ENCODE measurements around the gene KMT2C.
A peak's percentile ranks its signal among the peaks of the same experiment; 100 is the strongest.

Gene KMT2C

DNA sequence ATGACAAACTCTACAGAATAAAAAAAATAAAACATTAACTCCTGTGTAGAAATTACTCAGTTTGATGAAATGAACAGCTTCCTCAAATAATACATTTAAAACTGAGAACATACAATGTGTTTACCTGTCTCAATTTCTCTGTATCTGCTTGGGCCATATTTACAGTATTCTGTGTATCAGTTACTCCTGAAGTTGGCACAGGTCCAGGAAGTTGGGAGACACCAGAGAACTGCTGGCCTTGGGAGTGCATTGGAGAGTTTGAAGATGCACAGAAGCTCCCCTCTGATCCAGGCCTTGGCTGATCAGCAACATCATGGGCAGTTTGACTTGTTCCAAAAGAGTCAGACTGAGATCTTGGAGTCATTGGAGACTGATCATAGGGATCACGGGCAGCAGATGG, 255.2 kb downstream of the KMT2C start:
- DNase-seq: no peak

DNA sequence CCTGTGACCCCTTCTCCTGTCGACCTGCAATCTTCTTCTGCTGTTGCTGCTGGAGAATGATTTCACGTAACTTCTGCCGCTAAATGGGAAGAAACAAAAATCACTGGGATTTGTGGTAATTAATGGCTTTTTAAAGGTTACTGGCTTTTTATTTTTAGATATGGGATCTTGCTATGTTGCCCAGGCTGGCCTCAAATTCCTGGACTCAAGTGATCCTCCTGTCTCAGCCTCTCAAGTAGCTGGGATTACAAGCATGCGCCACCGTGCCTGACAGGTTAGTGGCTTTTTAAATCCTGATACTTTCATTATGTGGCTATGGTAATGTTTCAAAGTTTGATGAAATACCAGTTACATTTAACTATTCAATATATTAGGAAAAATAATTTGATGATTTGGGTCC, 255.8 kb downstream of the KMT2C start:
- no peak for DNase-seq

DNA sequence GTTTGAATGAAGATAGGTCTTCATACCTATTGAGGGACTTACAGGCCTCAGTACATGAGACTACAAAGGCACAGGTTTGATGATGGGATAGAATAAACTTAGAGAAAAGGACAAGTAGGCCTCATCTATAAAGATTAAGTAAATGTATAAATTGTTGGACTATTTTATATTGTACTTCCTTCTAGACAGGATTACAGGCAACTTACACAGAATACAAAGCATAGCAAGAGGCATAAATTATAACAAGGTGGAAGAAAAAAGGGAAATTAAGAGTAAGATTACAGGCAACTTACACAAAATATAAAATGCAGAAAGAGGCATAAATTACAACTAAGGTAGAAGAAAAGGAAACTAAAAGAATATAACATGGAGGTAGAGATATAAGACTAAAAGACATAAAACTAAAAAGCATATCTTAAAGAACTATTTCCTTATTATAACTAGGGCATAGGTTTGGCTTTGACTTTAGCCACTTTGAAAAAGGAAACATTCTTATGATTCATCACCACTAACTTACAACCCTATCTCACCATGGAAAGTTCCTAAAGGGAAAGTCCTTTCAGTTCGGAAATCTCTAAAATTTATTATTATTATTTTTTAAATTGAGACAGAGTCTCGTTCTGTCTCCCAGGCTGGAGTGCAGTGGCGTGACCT, 257.3 kb downstream of the KMT2C start:
- DNase-seq: no peak

- no peak for DNase-seq
Observed at GRCh38 chr7:152177681-152178404, 258.0 kb downstream of the KMT2C start.

DNA sequence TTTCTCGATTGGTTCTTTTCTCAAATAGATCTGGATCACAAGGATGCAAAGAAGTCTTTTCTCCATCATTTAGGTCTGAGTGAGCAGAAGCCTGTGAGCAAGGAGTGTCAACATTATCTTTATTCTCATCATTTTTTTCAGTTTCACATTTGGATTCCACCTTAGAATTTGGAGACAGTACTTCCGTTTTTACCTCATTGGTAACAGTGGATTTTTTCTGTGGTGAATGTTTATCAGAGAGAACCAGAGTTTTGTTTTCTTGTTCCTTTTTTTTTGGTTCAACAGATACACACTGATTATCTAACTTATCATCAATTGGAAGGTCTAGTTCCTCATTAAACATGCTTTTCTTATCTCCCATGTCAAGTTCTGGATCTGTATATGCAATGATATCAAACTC, 259.0 kb downstream of the KMT2C start:
- DNase-seq: peak; percentile 11

DNA sequence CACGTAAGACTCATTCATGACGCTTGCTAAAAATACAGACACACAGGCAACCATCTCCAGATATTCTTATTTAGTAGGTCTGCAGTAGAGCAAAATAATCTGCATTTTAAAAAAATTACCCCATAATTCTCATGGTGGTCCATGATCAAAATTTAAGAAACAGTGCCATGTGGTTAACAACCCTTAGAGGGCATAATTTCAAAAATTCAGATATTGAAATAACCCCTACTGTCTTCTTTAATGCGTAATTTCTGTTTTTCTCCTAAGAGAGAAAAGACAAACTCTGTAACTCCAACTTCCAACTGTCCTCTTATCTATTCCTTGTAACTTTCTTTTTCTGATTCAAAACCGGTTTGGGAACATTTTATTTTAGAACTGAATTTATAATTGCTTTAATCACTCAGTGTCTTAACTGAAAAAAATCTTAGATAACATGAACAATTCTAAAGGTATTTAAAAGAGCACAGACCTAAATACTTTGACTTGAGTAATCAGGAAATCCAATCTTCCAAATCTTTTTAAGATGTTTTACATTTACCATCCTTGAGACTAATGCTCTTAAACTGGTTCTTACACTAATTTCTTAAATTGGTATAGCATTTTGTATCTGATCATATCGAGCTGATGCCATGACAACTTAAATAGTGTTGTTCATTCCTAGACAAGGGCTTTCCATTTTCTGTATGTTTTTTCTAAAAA, 262.3 kb downstream of the KMT2C start:
- DNase-seq: no peak

DNA sequence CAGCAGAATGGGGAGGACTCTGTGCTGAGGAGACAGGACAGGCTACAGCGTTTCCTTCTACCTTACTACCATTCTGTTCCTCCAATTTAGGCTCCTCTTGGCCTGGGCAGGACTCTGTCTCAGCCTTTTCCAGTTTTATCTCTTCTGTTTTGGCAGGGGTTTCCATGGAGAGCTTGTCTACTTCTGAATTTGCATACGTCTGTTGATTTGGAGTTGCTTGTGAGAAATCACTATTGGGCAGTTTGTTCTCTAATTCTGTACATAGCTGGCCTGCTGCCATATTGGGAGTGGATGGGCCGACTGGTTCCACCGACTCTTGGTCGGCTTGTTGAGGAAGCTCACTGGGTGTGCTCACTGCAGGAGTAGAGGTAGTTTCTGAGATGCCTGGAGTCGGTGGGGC, 273.5 kb downstream of the KMT2C start:
- no peak for DNase-seq

- DNase-seq: no peak
Observed at GRCh38 chr7:152161171-152161570, 274.6 kb downstream of the KMT2C start.

DNA sequence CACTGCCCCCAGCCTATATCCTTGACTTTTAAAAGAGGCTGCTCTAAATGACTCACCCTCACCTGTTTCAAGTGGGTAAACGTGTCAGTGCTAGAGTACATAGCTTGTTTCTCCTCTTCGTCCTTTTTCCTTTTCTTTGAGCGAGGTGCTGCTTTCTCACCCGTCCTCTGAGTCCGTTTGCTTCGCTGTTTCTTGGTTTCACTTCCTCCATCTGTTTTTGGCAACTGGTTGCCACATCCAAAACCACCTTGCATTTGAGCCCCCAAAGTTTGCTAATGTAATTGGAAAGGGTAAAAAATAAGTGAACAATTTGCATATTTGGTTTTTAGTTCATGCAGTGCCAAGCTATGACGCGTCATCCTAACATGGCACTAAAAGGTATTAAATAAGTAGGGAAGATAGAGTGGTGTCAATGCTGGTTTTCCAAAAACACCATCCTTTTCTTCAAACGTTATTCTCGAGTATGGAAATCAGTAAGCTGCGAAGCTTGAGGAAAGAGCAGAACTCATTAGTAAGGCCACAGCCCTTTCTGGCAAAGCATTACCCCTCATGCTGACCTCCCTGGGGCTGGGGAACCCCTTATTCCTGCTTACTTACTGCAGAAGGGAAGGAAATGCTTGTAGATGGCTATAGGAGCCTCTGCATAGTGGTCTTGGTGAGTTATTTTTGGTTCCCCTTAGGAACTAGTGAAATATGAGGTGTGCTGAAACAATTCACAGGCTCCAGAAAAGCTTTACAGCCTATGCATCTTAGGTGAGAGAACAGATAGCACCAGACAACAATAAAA, 276.8 kb downstream of the KMT2C start:
- DNase-seq: peak; percentile 44

DNA sequence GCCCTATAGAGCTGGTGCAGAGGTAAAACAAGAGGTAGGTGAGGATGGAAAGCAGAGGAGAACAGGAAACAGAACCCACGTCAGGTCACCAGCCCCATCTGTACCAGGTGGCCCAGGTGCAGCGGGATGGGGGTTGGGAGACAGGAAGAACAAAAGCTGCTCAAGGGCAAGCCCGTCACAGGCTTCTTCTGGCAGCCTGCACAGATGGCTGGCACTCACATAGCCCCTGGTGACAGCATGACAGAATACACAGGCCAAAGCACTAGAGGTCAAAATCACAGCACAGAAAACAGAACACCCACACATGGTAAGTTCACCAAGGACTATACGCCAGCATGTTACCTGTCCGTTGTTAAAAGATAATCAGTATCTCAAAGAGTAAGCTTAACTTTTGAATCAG, 283.5 kb downstream of the KMT2C start:
- DNase-seq: no peak

DNA sequence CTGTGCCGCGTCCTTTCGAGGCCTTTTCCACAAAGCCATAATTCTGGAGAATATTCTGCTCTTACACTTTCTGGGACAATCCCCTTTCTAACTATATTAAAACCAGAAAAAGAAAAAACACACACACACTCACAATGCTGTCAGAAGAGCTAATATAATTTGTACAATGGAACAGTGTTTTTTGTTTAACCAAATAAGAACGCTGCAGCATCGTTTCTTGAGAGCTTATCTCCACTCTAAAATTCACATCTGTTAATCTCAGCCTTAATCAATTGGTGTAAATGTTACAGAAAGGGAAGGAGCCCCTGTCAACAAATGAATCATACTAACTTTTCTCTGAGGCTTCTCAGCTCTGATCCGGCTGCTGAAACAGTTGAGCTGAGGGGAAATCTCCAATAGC, 286.4 kb downstream of the KMT2C start:
- DNase-seq: no peak

GRCh38 chr7:152148706-152149105, 287.1 kb downstream of the KMT2C start:
- no peak for DNase-seq

- DNase-seq: peak; percentile 27
Observed at GRCh38 chr7:152145853-152146466, 289.8 kb downstream of the KMT2C start.

DNA sequence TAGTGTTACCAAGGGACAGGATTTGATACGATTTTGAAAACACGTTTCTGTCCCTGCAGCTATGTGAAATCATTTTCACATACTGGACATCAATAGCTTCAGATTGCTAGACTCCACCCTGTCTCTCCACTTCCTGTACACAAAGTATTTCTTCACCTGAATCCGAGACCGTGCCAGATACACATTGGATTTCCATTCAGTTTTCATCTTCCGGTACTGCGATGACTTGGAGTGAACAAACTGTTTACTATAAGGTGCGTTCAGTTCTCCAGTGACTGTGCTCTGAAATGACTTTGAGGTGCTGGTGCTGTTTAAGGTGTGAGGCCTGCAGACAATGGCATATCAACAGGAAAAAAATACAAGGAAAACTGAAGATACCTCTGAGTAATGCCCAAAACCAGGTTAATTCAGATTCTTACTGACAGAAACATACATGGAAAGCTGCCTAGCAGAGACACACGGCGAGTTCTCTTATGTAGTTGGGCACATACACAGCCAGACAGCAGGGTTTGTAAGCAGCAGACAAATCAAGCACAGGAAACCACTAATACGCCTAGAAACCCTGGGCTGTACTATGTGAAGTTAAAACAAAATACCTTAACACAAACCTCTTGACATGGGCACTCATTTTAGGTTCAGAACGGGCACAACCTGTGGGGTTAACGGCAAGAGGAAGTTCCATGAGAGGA, 291.1 kb downstream of the KMT2C start:
- DNase-seq: no peak

- no peak for DNase-seq
Observed at GRCh38 chr7:152142976-152143595, 292.7 kb downstream of the KMT2C start.

- DNase-seq: no peak
Observed at GRCh38 chr7:152140560-152140959, 295.2 kb downstream of the KMT2C start.

- DNase-seq: no peak
Observed at GRCh38 chr7:152140067-152140466, 295.7 kb downstream of the KMT2C start.

GRCh38 chr7:152137476-152138025, 298.3 kb downstream of the KMT2C start:
- DNase-seq: no peak

- DNase-seq: no peak
Observed at GRCh38 chr7:152136686-152137085, 299.1 kb downstream of the KMT2C start.

- no peak for DNase-seq
Observed at GRCh38 chr7:152133804-152134203, 302.0 kb downstream of the KMT2C start.

DNA sequence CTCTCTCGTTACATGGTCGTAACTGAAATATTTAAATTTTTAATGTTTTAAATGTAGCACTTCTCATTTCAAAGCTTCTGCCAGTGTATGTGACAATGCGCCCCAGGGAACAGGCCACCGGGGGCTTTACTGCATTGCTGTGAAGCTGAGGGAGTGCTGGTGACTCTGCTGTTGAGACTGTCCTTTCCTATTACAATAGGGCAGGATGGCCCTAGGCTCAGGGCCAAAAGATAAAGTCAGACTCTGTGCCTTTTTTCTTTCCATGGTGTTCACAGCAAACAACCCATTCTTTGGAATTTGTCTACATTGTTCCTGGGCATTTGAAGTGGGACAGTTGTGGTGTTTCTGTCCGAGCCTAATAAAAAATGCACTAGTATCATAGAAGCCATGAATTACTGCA, 303.0 kb downstream of the KMT2C start:
- DNase-seq: no peak

Data from inflammatory macrophage treated with lipopolysaccharide for 4 hours (primary cell).